Nephron (organoid): ENCODE measurements around the gene FGGY.

Experiments used
- H3K27ac Mint-ChIP-seq, 3 experiments: 2 replicates each; pipeline ENCODE4 v1.8.0; 2020; ENCODE audit warnings: mixed read lengths in 3 of 3, mild to moderate bottlenecking in 2 of 3, moderate library complexity in 1 of 3
- H3K27me3 Mint-ChIP-seq: 2 replicates; pipeline ENCODE4 v1.8.0; 2021; ENCODE audit warnings: low read depth, mild to moderate bottlenecking, moderate library complexity, mixed read lengths
- H3K36me3 Mint-ChIP-seq: 2 replicates; pipeline ENCODE4 v1.8.0; 2020; ENCODE audit warnings: low read depth, mixed read lengths
- H3K4me1 Mint-ChIP-seq: 2 replicates; pipeline ENCODE4 v1.8.0; 2020; ENCODE audit warnings: mixed read lengths
- H3K4me3 Mint-ChIP-seq, 3 experiments: 2 replicates each; pipeline ENCODE4 v1.8.0; 2020; ENCODE audit warnings: mild to moderate bottlenecking in 3 of 3, mixed read lengths in 3 of 3, moderate library complexity in 2 of 3
- H3K9me3 Mint-ChIP-seq: 2 replicates; pipeline ENCODE4 v1.8.0; 2020; ENCODE audit warnings: mixed read lengths
- CTCF ChIP-seq, 3 experiments: fragments of 200-600 bp; sonication (generic); IDR thresholded peaks; one replicate each; pipeline ENCODE4 v1.5.0; 2021; ENCODE audit warnings: antibody characterized with exemption in 3 of 3; ENCODE audit not compliant: unreplicated experiment in 3 of 3

FGGY gene

DNA sequence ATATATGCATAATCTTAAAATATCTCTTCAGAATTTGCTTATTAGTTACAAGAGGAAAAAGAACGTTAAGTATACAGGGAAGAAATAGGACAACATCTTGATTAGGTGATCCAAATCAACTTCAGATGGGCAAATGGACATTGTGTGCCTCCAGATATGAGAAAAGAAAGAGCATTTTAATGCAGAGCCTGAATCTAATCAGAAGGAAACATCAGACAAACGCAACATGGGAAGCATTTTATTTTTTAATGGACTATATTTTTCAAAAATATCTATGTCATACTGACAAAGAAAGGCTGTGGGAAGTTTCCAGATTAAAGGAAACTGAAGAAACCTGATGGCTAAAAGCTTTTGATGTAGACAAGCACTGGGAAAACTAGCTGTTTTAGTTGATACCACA, 466.5 kb downstream of the FGGY start:
- H3K9me3 Mint-ChIP-seq: no peaks in the 10 kb centered on the region
- no peaks in the 10 kb centered on the region for H3K27me3 Mint-ChIP-seq
- no peak overlapping the region for H3K27ac Mint-ChIP-seq
- TF ChIP-seq CTCF (IDR thresholded peaks at IDR 0.05; ENCODE audit: unreplicated experiment in 3 of 3): no peak
- peaks cover 29% of the 10 kb centered on the region for H3K4me1 Mint-ChIP-seq
- H3K4me3 Mint-ChIP-seq: no peak overlapping the region
- no peaks in the 10 kb centered on the region for H3K36me3 Mint-ChIP-seq

DNA sequence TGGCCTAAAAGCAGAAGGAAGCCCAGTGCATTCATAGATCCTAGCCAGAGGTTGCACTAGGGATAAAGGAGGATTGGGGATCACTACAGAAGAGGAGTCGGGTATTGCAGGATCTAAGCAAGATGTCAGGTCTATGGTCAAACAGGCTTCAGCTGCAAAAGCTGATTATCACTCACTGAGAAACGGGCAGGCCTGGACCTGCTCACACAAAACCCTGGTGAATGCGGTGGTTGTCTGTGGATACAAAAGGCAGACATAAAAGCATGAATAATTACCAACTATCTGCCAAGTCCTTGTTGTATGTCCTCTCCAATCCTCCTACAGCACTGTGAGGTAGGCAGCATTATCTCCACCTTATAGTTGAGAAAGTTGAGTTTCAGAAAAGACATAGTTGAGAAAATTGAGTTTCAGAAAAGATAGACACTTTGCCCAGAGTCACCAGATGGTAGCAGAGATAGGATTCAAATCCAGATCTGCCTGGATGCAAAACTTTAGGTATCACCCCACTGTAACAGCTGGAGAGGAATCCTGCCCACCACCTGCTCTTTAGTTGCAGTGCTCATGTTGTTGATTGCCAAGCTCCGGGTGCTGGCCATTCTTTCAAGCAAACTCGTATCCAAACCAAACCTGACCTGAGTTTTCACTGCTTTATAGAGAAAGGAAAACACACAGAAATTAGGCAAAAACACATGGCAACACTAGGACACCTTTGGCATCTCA, 468.3 kb downstream of the FGGY start:
- Mint-ChIP-seq H3K27me3 (no peaks in the 10 kb centered on the region), H3K36me3 (no peaks in the 10 kb centered on the region), H3K27ac (peak overlapping the region in 1 of 3 experiments; percentile 42), H3K9me3 (no peaks in the 10 kb centered on the region), H3K4me3 (no peak overlapping the region), H3K4me1 (peaks cover 26% of the 10 kb centered on the region)
- TF ChIP-seq CTCF (IDR thresholded peaks at IDR 0.05; ENCODE audit: unreplicated experiment in 3 of 3): no peak

DNA sequence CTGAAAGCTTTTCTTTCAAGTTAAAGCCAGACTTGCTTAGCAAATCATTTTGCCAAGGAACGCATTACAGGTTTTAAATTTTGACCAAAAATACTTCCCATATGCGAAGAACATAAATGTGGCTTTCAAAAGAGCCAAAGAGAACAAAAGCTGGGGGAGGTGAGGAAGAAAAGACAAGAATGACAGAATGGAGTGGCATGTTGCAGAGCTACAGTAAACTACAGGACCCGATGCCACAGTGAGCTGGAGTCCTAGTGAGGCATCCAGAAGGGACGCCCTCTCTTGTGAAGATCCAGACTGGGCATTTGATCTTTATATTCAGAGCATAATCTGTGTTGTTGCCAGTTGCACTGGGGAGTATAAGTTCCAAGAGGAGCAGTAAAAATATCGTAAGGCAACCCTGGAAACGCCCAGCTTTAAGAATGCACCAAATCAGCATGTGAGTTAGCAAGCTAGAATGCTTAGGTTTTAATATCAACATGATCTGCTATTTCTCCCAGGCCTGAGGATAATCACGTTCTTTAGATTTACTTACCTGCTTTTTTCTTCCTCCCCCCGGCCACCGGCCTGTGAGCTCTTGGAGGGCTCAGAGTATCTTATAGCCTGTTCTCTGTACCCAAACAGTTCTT, 469.4 kb downstream of the FGGY start:
- no peaks in the 10 kb centered on the region for H3K9me3 Mint-ChIP-seq
- no peaks in the 10 kb centered on the region for H3K36me3 Mint-ChIP-seq
- no peak overlapping the region for H3K4me3 Mint-ChIP-seq
- H3K4me1 Mint-ChIP-seq: peaks cover 24% of the 10 kb centered on the region
- no peak for TF ChIP-seq CTCF (IDR thresholded peaks at IDR 0.05; ENCODE audit: unreplicated experiment in 3 of 3)
- peak overlapping the region; percentile 42 to 83 (median 55) for H3K27ac Mint-ChIP-seq
- no peaks in the 10 kb centered on the region for H3K27me3 Mint-ChIP-seq

- Mint-ChIP-seq H3K4me3 (no peak overlapping the region), H3K9me3 (no peaks in the 10 kb centered on the region), H3K27me3 (no peaks in the 10 kb centered on the region), H3K36me3 (no peaks in the 10 kb centered on the region), H3K27ac (peak overlapping the region; percentile 35 to 83 (median 55)), H3K4me1 (peaks cover 20% of the 10 kb centered on the region)
- TF ChIP-seq CTCF (IDR thresholded peaks at IDR 0.05; ENCODE audit: unreplicated experiment in 3 of 3): no peak
Observed at GRCh38 chr1:59767119-59767518, 470.2 kb downstream of the FGGY start.

GRCh38 chr1:59768792-59769735, 472.2 kb downstream of the FGGY start:
- H3K4me1 Mint-ChIP-seq: peaks cover 16% of the 10 kb centered on the region
- no peaks in the 10 kb centered on the region for H3K9me3 Mint-ChIP-seq
- no peak overlapping the region for H3K4me3 Mint-ChIP-seq
- peak overlapping the region in 2 of 3 experiments; percentile 8 to 21 for H3K27ac Mint-ChIP-seq
- H3K36me3 Mint-ChIP-seq: no peaks in the 10 kb centered on the region
- TF ChIP-seq CTCF (IDR thresholded peaks at IDR 0.05; ENCODE audit: unreplicated experiment in 3 of 3): no peak
- no peaks in the 10 kb centered on the region for H3K27me3 Mint-ChIP-seq
